PFSK-1 (cell line): ENCODE results near the gene ZFP14.

Experiments used
- FOXP2 ChIP-seq: optimal IDR thresholded peaks from 2 replicates; pipeline ENCODE3; 2011; ENCODE audit warnings: borderline replicate concordance, control low read depth, inconsistent platforms; ENCODE audit not compliant: insufficient read depth; ENCODE audit errors: extremely low read length, extremely low read depth
- POLR2AphosphoS5 ChIP-seq: IDR thresholded peaks from 2 replicates; pipeline ENCODE4 v1.6.1; 2012; ENCODE audit warnings: low read depth, mild to moderate bottlenecking, control low read depth, low read length, moderate library complexity
- SIN3A ChIP-seq: IDR thresholded peaks from 2 replicates; pipeline ENCODE4 v1.6.1; 2012; ENCODE audit warnings: mild to moderate bottlenecking, low read length, moderate library complexity, borderline replicate concordance; ENCODE audit not compliant: insufficient read depth
- TAF1 ChIP-seq: IDR thresholded peaks from 2 replicates; pipeline ENCODE4 v1.6.1; 2012; ENCODE audit warnings: low read length, control low read depth, borderline replicate concordance; ENCODE audit not compliant: insufficient read depth
- TF ChIP-seq, protein P1 (sequence below), 2 experiments: IDR thresholded peaks; 2 replicates each; pipeline versions ENCODE4 v1.6.1 to v1.8.0; 2011 to 2012; ENCODE audit warnings: low read depth in 2 of 2, low read length in 2 of 2, control low read depth in 1 of 2, inconsistent platforms in 1 of 2, mild to moderate bottlenecking in 1 of 2, moderate library complexity in 1 of 2; ENCODE audit not compliant: insufficient read depth in 1 of 2

The ZFP14 gene

DNA sequence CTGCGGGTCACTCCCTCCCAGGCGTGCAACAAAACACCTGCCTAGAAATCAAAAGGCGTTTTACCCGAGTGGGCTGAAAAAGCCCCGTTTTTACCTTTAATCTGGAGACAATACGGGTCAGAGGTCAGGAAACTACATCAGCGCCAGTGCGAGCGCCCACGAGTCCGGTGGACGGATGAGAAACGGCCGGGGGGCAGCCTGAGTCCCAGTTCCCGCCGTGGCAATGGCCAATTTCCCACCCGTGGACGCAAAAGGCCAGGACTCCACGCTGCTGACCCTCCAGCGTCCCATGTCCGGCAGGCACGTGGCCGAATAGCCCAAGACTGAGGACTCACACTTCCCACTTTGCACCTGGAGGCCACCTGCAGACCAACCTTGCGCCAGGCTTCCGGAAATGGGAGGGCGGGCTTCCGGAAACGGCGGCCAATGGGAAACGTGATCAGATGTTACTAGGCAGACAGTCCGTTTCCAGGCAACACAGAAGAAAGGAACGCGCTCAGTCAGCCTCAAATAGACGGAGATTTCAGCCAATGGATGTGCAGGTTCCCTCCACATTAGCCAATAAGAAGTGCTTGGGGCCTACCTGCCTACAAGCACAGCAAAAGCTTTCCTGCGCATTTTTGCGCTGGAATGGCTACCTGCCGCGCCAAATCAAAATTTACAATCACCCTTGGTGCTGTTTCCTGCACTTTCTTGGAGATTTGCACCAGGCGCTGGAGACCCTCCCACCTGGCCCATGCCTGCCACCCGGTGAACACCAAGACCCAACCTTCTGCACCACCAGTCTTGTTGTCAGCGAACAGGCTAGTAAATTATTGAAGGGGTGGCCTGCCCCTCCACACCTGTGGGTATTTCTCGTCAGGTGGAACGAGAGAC is 47.4 kb downstream of the ZFP14 start:
- TF ChIP-seq, protein P1, sequence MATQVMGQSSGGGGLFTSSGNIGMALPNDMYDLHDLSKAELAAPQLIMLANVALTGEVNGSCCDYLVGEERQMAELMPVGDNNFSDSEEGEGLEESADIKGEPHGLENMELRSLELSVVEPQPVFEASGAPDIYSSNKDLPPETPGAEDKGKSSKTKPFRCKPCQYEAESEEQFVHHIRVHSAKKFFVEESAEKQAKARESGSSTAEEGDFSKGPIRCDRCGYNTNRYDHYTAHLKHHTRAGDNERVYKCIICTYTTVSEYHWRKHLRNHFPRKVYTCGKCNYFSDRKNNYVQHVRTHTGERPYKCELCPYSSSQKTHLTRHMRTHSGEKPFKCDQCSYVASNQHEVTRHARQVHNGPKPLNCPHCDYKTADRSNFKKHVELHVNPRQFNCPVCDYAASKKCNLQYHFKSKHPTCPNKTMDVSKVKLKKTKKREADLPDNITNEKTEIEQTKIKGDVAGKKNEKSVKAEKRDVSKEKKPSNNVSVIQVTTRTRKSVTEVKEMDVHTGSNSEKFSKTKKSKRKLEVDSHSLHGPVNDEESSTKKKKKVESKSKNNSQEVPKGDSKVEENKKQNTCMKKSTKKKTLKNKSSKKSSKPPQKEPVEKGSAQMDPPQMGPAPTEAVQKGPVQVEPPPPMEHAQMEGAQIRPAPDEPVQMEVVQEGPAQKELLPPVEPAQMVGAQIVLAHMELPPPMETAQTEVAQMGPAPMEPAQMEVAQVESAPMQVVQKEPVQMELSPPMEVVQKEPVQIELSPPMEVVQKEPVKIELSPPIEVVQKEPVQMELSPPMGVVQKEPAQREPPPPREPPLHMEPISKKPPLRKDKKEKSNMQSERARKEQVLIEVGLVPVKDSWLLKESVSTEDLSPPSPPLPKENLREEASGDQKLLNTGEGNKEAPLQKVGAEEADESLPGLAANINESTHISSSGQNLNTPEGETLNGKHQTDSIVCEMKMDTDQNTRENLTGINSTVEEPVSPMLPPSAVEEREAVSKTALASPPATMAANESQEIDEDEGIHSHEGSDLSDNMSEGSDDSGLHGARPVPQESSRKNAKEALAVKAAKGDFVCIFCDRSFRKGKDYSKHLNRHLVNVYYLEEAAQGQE (IDR thresholded peaks at IDR 0.05; ENCODE audit: insufficient read depth in 1 of 2, low read depth in 2 of 2, low read length in 2 of 2), result no peak
- TF ChIP-seq SIN3A (no peak), POLR2AphosphoS5 (peak; percentile 85), FOXP2 (peak; percentile 42), TAF1 (peak; percentile 64; the same call in 1 of the 2 replicates)

DNA sequence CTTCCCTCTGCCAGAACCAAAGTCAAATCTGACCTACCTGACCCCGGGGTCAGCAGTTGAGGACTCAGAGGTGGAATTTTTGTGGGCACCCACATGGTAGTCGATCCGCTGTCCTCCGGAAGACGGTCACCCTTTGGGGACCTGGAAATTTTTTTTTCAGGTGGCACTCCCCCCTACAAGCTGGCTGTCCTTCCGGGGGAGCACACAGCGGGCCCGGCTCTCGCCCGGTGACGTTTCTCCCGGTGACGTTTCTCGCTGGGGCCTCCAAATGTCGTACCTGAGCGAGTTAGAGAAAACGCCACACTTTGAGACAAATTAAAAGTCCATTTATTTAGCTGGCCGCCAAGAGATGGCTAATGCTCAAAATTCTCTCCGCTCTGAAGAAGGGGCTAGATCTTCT is 48.8 kb downstream of the ZFP14 start:
- TF ChIP-seq SIN3A (no peak), TAF1 (no peak), FOXP2 (no peak), POLR2AphosphoS5 (no peak)
- TF ChIP-seq, protein P1 (IDR thresholded peaks at IDR 0.05; ENCODE audit: insufficient read depth in 1 of 2, low read depth in 2 of 2, low read length in 2 of 2), result no peak
